Posterior vena cava (tissue), 2 donors: ENCODE data around the gene DNAH7. TPM values are rescaled to one million over a fixed set of nuclear protein-coding genes. Genes with fewer than 3 reads are reported as not detected.

Source experiments
- DNase-seq: peaks from one replicate; pipeline ENCODE4 v3.0.0-alpha.2; 2020; ENCODE audit warnings: low spot score
- intact Hi-C, 2 donors: fragments of 100-400 bp; cut with DNase I; formaldehyde crosslinking; loops; one replicate each; pipeline versions ENCODE4 v1.14.1 to v1.14.2; 2022 to 2023
- total RNA-seq, 2 donors: library from RNA; stranded (reverse); fragmentation: NEBNext Ultra II Directional; extraction: Animal tissue kit (Norgen Biotek cat#: 25700); gene quantifications; one replicate each; pipeline ENCODE4 v1.2.1, GENCODE V29; 2021
- donor health status: DM: yes; HTN: yes; CAD: no.
- donor health status: DM: yes; HTN: yes; CAD: no.

The DNAH7 gene
- total RNA-seq, 2 donors from 2014 or later, result 1.4 to 2.5 TPM

DNA sequence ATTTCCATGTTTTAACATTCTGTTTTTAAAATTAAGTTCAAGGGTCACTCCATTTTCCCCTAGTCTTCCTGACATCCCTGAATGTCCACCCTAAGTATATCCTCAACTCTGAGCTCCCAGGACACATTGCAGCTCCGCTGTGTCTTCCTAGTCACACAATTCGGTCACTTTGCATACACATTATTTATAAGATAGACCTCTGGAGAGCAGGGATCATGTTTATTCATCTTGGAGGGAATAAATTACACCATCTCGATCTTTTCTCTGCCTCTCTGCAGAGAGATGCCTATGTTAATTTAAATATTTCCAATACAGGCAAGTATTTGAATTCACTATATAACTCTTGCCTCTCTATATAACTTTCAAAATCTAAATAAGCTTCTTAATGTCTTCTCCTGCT is 245.4 kb downstream of the DNAH7 start:
- intact Hi-C loops, result no loop called here
- DNase-seq, result no peak

DNA sequence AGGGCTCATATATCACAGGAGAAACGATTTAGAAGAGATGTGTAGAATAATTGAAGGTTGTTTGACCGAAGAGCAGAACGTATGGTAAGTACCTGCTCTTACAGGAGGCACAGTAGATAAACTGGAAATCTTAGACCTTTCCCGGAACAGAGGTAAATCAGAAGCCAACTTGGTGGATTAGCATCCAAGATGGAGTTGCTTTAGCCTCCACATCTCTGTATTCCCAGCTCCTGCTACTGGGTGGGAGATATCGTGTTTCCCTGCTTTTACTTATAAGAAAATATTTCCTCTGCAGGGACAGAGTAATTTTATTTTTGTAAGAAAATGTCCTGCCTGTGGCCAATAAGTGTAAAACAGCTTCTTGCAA is 247.1 kb downstream of the DNAH7 start:
- intact Hi-C loops, result no loop called here
- no peak for DNase-seq

DNA sequence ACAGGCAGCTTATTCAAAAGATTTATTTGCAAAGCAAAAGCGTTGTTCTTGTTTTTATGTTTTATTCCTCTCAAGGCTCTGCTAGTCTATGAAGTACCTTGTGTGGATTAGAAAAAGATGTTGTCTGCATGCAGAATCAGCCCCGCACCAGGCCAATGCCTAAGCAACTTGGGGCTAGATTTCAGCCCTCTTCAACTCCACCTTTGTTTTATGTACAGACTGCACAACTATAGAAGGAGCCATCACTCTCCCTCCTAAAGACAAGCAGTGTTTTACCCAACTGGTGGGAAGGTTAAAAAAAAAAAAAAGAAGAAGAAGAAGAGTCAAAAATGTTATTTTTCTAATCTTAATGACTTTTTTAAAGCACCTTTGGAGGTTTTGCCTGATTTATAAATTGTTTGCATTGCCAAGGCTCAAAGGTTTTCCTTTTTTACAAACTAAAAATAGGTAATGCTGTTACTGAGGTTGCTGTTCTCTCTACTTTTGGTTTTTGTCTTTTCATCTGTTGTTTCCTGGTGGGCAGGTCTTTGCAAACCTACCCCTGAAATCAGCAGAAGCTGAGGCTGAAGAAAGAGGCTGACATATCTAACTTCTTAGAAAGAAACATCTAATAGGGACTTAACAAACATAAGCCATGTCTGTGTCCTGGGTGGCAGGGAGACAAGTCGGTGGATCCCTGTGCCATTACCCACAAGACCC is 247.6 kb downstream of the DNAH7 start:
- intact Hi-C loops, result no loop called here
- DNase-seq, result no peak

- intact Hi-C loops, result no loop called here
- no peak for DNase-seq
Measured at GRCh38 chr2:195820373-195820772, 248.3 kb downstream of the DNAH7 start.

DNA sequence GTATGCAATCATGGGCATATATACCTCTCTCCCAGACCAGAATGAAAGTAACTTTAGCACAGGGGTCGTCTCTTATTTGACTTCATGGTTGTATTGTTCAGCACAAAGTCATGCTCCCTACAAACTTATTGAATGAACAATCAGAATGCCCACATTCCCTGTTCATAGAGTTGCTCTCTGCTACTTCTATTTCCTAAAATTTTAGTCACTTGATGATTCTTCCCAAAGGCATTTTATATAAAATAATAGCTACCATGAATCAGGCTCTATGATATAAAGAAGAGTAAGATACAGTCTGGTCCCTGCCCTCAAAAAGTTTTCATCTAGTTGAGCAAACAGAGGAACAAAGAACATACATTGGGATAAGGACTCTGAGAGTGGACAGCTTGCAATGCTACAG is 249.4 kb downstream of the DNAH7 start:
- intact Hi-C loops, result no loop called here
- no peak for DNase-seq

- intact Hi-C loops, result no loop called here
- no peak for DNase-seq
Measured at GRCh38 chr2:195818526-195818925, 250.1 kb downstream of the DNAH7 start.

DNA sequence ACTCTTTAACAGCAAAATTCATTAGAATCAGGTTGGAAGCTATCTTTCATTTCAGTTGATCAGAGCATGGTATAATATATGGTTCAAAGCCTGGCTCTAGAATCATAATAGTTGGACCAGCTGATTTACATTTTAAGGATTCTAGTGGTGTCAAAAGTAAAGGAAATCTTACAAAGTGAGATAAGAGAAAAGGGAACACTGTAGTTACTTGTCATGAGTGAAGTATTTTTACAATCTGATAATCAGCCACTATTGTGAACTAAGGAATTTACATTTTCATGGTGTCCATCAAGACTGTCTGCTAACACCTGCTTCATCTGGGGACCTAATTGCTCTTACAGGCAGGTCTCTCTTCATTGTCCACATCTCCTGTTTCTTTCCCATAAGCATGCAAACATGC is 250.5 kb downstream of the DNAH7 start:
- DNase-seq, result no peak
- intact Hi-C loops, result no loop called here

- DNase-seq, result no peak
- intact Hi-C loops, result no loop called here
Measured at GRCh38 chr2:195815083-195815482, 253.6 kb downstream of the DNAH7 start.

DNA sequence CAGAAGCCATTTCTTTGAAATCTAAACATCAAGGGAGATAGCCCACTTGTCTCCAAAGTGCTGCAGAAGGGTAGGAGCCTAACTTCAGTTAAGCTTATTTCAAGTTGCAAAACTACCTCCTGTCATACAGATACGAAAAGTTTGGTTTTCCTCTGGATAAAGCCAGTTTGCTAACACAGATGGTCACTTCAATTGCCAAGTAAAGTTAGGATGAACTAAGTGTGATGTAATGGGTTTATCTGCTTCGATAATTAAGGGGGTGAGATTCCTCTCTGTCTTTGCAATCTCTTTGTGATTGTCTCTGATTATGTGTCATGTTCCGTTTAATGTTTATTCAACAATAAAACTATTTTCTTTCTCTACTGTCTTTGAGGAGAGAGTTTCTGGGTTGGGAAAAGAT is 255.2 kb downstream of the DNAH7 start:
- intact Hi-C loops, result no loop called here
- no peak for DNase-seq

- DNase-seq, result no peak
- intact Hi-C loops, result no loop called here
Measured at GRCh38 chr2:195810340-195811098, 258.1 kb downstream of the DNAH7 start.

DNA sequence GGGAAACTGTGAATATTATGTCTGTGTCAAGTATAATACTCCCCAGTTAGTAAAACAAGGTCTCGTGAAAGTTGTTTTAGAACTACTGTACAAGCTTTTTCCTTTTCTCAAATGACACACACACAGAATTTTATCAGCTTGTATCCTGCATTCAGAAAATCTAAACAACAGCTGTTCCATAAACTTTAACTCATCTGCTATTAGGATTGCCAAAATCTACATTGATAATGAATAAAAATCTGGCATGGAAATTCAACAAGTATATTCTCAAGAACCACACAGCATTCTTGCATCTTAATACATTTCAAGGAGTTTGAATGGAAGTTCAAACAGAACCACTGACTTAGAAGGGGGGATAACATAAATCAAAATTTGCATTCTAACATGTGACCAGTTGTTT is 260.4 kb downstream of the DNAH7 start:
- intact Hi-C loops, result no loop called here
- DNase-seq, result no peak

DNA sequence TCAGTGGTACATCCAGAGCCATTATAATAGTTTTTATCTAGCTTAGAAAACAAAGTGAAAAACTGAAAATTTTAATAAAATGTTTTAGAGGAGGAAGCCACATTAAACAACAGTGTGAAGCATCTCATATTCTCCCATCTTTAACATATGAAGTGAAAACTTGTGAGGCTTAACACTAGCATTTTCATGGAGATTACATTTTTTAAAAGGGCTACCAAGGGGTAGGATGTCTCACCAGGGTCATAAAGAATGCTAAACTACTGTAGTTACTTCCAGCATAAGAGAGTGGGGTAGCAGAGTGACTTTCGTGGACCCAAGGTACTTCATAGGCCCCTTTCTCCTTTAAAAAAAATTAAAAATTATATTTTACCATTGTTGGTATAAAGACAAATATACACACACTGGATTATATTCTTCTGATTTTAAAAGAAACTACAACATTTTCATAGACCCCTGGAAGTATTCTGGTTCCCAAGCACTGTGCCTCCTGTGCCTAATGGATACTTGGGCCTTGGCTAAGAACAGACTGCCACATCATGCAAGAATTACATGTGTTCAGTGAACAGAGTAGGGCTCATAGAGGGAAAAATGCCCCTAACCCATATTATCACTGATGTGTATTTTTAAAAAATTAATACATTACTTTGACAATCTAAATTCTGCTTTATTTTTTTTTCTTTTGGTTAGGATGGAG is 263.2 kb downstream of the DNAH7 start:
- no peak for DNase-seq
- intact Hi-C loops, result no loop called here

DNA sequence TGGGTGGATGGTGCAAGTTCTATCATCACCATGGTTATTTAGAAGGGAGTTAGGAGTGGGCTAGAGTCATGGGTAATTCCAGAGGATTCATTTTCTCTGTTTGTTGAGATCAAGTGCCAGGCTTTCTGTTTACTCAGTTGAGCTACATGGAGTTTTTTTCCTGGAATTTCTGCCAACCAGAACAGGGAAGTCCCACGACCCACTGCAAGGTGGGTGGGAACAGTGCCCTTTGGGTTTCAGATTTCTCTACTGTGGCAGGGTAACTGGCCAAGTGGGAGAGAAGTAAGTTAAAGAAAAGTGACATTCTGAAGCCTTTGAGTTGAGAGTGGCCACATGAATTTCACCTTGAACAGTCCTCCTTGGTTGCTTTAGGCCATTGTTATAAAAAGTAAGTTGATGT is 272.8 kb downstream of the DNAH7 start:
- intact Hi-C loops, result no loop called here
- DNase-seq, result no peak

- no peak for DNase-seq
- intact Hi-C loops, result no loop called here
Measured at GRCh38 chr2:195793881-195794280, 274.8 kb downstream of the DNAH7 start.

DNA sequence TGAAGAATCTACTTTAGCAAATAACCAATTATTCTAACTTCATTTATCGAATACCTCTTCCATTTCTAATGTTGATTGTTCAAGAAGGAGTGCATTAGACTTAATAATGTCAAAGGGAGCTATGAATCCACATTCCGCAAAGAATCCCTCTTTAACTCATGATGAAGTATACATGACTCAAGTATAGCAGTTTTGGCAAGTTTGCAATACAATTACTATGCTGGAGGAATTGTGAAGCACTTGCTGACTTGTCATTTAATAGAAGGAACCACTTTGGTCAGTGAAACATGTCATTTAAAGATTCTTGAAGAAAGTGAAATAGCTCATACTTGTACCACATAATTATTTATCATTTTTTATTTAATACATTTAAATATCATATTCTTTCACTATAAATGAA is 286.5 kb downstream of the DNAH7 start:
- intact Hi-C loops, result no loop called here
- no peak for DNase-seq

GRCh38 chr2:195779491-195779890 is 289.1 kb downstream of the DNAH7 start:
- intact Hi-C loops, result no loop called here
- DNase-seq, result no peak

- intact Hi-C loops, result no loop called here
- DNase-seq, result no peak
Measured at GRCh38 chr2:195769975-195770374, 298.7 kb downstream of the DNAH7 start.

DNA sequence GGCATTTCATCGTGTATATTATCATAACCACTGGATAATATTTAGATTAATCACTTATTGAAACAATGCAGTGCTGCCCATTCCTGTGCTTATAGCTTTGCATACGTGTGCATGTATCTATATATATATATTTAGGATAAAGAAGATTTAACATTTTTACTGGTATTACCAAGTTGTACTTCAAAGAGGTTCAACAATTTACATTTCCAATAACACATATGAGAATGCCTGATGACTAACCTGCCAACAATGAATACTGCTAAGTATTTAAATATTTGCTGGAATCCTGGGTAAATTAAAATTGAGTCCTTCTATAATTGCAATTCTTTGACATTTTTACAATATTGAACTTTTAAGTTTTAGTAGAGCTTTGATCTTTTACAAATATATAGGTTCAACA is 300.2 kb downstream of the DNAH7 start:
- intact Hi-C loops, result no loop called here
- no peak for DNase-seq

DNA sequence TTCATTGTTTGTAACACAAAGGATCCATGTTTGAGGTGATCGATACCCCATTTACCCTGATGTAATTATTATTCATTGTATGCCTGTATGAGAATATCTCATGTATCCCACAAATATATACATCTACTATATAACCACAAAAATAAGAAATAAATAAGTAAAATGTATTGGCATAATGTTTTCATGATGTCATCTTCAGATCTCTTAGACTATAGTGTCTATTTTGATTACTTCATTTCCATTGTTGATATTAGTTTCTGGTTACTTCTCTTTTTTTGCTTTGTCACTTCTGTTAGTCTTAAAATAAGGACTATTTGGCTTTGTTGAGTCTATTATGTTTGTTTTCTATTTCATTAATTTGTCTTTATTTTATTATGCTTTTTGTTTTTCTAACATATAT is 301.9 kb downstream of the DNAH7 start:
- DNase-seq, result no peak
- intact Hi-C loops, result no loop called here

DNA sequence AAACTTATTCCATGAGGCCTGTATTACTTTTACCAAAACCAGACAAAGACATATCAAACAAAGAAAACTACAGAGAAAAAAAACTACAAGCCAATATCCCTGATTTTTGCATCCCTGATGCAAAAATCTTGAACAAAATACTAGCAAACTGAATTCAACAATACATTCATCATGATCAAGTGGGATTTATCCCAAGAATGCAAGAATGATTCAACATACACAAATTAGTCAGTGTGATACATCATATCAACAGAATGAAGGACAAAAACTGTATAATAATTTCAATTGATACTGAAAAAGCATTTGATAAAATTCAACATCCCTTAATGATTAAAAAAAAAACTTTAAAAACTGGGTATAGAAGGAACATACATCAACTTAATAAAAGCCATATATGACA is 304.8 kb downstream of the DNAH7 start:
- no peak for DNase-seq
- intact Hi-C loops, result no loop called here

DNA sequence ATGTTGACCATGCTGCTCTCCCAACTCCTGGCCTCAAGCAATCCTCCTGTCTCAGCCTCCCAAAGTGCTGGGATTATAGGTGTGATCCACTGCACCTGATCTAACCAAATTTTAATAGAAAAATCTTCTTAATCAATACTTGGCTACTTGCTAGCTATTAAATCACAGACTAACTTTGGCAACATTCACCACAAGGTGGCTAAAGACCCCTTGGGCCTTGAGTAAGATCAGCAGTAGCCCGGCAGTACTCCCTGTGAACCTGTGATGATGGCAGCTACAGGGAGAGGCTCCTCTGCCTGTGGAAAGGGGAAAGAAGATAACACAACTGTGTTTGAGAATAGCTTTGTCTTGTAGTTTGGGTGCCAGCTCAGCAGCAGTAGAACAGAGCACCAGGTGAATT is 308.8 kb downstream of the DNAH7 start:
- intact Hi-C loops, result no loop called here
- DNase-seq, result no peak
